ENCODE data around the gene ERICH4.

DNA sequence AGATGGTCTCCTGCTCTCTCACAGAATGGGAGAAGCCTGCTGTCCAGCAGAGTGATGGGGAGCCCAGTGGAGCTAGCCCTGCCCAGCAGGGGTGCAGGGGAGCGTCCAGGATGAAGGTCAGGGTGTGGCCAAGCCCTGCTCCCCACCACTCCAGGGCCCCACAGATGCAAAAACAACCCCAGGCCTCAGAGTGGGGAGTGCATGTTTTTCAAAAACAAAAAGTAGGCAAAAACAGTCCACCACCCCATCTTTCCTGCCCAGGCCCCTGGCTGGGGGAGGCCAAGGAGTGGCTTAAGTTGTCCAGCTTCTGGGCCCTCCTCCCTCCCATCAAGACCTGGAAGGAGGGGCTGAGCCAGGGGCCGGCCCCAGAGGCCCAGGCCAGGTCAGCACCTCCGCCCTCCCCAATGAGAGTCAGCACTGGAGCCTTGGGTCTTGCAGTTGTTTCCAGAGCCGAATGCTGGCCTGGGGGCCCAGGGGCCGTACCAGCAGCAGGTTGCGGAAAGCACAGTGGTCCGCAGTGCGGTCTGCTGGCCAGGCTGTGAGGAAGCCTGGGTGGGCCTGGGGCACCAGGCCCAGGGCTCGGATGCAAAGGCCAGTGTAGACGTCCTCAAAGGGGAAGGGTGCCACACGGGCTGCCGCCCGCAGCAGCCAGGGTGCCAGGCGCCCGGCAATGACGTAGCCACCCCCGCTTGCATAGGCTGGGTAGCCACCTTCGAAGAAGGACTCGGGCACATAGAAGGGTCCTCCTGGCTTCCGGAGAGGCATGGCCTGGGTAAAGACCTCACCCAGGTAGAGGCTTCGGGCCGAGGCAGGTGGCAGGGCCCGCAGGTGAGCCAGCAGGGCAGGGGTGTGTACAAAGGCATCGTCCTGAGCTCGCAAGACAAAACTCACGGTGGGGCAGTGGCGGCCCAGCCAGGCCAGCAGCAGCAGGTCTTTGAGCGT lies 17.5 kb upstream of the ERICH4 start:
- TF ChIP-seq POLR2AphosphoS5 (IDR thresholded peaks at IDR 0.05; ENCODE audit: insufficient read depth, low read depth, low read length) = no peak
- TF ChIP-seq, protein P1, sequence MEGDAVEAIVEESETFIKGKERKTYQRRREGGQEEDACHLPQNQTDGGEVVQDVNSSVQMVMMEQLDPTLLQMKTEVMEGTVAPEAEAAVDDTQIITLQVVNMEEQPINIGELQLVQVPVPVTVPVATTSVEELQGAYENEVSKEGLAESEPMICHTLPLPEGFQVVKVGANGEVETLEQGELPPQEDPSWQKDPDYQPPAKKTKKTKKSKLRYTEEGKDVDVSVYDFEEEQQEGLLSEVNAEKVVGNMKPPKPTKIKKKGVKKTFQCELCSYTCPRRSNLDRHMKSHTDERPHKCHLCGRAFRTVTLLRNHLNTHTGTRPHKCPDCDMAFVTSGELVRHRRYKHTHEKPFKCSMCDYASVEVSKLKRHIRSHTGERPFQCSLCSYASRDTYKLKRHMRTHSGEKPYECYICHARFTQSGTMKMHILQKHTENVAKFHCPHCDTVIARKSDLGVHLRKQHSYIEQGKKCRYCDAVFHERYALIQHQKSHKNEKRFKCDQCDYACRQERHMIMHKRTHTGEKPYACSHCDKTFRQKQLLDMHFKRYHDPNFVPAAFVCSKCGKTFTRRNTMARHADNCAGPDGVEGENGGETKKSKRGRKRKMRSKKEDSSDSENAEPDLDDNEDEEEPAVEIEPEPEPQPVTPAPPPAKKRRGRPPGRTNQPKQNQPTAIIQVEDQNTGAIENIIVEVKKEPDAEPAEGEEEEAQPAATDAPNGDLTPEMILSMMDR (IDR thresholded peaks at IDR 0.05; ENCODE audit: extremely low read depth in 1 of 2, insufficient read depth in 1 of 2, low read depth in 1 of 2, low read length in 2 of 2) = no peak
- no peak for TF ChIP-seq JUN (IDR thresholded peaks at IDR 0.05; ENCODE audit: borderline replicate concordance, insufficient read depth, insufficient read length, low read depth)
- no peak for TF ChIP-seq POLR2A (IDR thresholded peaks at IDR 0.05; ENCODE audit: low read depth, low read length)
- no peak for TF ChIP-seq EZH2 (IDR thresholded peaks at IDR 0.05; ENCODE audit: borderline replicate concordance, low read depth, low read length, severe bottlenecking)
- no peak for TF ChIP-seq MAX (IDR thresholded peaks at IDR 0.05; ENCODE audit: insufficient read depth, insufficient read length)
